IPS-18a (cell line): ENCODE data around the gene CEP72.

Experiments
- H3K27ac ChIP-seq: one replicate; pipeline ENCODE4 v1.5.1; 2013; ENCODE audit warnings: low read length
- H3K27me3 ChIP-seq: one replicate; pipeline ENCODE4 v1.6.1; 2013; ENCODE audit warnings: mild to moderate bottlenecking, low read length; ENCODE audit not compliant: control insufficient read depth, insufficient read depth
- H3K36me3 ChIP-seq: one replicate; pipeline ENCODE4 v1.6.1; 2013; ENCODE audit warnings: low read depth, low read length; ENCODE audit not compliant: control insufficient read depth
- H3K4me1 ChIP-seq: one replicate; pipeline ENCODE4 v1.6.1; 2013; ENCODE audit warnings: low read depth, low read length; ENCODE audit not compliant: control insufficient read depth
- H3K4me3 ChIP-seq: one replicate; pipeline ENCODE4 v1.5.1; 2013; ENCODE audit warnings: low read length
- H3K9ac ChIP-seq: one replicate; pipeline ENCODE4 v1.6.1; 2013; ENCODE audit warnings: mild to moderate bottlenecking, low read length, moderate library complexity
- H3K9me3 ChIP-seq: one replicate; pipeline ENCODE4 v1.6.1; 2013; ENCODE audit warnings: low read depth, low read length; ENCODE audit not compliant: control insufficient read depth

CEP72 gene

DNA sequence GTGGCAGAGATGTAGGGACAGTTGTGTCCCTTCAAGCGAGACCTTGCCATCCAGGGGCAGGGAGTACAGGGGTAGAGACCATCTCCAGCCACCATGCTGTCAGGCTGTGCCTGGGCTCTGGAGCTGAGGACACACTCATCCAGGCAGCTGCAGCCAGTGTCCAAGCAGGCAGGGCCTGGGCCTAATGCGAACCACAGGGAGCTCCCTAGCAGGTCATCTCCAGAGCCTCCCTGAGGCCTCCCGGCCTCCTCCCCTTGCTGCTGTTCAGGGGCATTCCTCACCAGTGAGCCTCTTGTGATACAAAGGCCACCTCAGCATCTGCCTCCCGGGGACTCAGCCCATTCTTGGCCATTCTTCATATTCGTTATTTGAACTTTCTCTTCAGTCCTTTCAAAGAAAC, 46.0 kb downstream of the CEP72 start:
- no peaks in the 10 kb centered on the region for H3K4me1 ChIP-seq
- no peak overlapping the region for H3K4me3 ChIP-seq
- H3K9me3 ChIP-seq, result no peaks in the 10 kb centered on the region
- H3K36me3 ChIP-seq, result peaks cover 47% of the 10 kb centered on the region
- no peaks in the 10 kb centered on the region for H3K27me3 ChIP-seq
- no peak overlapping the region for H3K9ac ChIP-seq
- no peak overlapping the region for H3K27ac ChIP-seq

DNA sequence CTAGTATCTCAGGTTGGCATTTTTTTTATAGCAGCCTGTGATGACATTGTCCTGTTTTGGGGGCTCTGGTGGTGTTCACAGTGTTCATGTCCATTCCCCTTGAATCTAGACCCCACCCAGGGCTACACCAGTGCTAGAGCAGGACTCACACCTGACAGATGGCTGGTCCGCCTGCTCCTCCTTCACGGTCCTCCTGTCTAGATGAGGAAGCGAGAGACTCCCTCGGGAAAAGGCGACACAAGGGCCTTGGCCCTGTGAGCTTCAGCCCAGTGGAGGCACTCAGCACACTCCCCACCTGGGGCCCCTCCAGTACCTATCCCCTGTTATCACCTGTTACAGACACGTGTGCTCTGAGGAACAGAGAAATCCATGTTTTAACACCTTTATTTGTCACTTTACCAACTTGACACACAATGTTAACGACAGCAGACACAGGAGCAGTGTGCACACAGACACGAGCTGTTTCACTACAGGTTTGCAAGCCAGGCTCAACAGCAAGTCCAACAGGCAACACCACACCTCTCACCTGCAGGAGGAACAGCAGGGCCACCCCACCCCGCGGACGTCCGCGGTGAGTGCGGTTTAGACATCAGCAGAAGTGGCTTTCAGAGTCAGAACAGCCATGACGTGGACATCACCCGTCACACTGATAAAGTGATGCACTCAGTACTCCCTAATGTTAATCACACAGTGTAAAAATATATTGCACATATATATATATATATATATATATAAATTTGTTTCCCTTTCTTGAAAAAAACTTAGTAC, 47.5 kb downstream of the CEP72 start:
- Histone ChIP-seq H3K4me1 (no peaks in the 10 kb centered on the region), H3K4me3 (no peak overlapping the region), H3K9ac (no peak overlapping the region), H3K27me3 (no peaks in the 10 kb centered on the region), H3K36me3 (peaks cover 44% of the 10 kb centered on the region), H3K27ac (no peak overlapping the region), H3K9me3 (no peaks in the 10 kb centered on the region)

- H3K27me3 ChIP-seq, result no peaks in the 10 kb centered on the region
- no peak overlapping the region for H3K4me3 ChIP-seq
- H3K9me3 ChIP-seq, result no peaks in the 10 kb centered on the region
- no peak overlapping the region for H3K9ac ChIP-seq
- H3K27ac ChIP-seq, result no peak overlapping the region
- H3K4me1 ChIP-seq, result no peaks in the 10 kb centered on the region
- peaks cover 43% of the 10 kb centered on the region for H3K36me3 ChIP-seq
Observed at GRCh38 chr5:660491-661030, 48.4 kb downstream of the CEP72 start.

DNA sequence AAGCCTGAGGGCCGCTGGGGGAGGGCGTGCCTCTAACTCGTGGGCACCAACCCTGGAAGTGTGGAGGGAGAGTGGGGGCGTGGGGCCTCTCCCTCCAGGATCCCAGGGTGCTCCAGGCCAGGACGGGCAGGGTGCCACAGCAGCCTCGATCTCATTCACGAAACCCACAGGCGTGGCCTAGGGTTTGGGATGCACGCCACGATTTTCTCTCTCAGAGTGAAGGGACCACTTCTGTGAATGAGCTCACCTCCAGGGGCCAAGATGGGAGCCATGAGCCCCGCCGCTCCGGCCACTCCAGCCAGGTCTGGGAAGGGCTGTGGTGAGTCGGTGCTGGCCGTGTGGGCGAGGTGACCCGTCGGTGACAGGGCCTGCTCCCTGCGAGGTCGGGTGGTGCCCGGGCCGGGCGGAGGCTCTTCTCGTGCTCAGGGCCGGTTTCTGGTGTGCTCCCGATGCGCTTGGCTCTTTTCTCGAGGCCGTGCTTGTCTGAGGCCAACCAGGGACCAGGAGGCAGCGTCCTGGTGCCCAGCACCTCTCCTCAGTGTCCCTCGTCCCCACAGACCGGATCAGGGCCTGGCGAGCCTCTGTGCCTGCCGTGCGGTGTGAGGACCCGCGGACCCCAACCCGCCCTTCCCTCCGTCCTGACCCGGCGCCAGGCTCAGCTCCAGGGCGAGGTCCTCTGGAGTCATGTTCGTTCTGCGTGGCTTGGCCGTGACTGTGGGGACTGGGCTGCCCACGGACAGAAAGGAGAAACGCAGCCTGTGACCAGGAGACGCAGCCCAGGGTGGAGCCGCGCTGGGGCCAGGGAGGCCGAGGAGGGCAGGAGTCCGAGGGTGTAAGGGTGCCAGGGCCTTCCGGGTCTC, 50.0 kb downstream of the CEP72 start:
- no peak overlapping the region for H3K9ac ChIP-seq
- H3K4me3 ChIP-seq, result no peak overlapping the region
- H3K9me3 ChIP-seq, result no peaks in the 10 kb centered on the region
- peaks cover 31% of the 10 kb centered on the region for H3K36me3 ChIP-seq
- no peaks in the 10 kb centered on the region for H3K27me3 ChIP-seq
- H3K4me1 ChIP-seq, result no peaks in the 10 kb centered on the region
- no peak overlapping the region for H3K27ac ChIP-seq

GRCh38 chr5:662751-663435, 50.8 kb downstream of the CEP72 start:
- no peaks in the 10 kb centered on the region for H3K9me3 ChIP-seq
- H3K4me3 ChIP-seq, result no peak overlapping the region
- peaks cover 23% of the 10 kb centered on the region for H3K36me3 ChIP-seq
- H3K4me1 ChIP-seq, result no peaks in the 10 kb centered on the region
- no peaks in the 10 kb centered on the region for H3K27me3 ChIP-seq
- H3K27ac ChIP-seq, result no peak overlapping the region
- H3K9ac ChIP-seq, result no peak overlapping the region

DNA sequence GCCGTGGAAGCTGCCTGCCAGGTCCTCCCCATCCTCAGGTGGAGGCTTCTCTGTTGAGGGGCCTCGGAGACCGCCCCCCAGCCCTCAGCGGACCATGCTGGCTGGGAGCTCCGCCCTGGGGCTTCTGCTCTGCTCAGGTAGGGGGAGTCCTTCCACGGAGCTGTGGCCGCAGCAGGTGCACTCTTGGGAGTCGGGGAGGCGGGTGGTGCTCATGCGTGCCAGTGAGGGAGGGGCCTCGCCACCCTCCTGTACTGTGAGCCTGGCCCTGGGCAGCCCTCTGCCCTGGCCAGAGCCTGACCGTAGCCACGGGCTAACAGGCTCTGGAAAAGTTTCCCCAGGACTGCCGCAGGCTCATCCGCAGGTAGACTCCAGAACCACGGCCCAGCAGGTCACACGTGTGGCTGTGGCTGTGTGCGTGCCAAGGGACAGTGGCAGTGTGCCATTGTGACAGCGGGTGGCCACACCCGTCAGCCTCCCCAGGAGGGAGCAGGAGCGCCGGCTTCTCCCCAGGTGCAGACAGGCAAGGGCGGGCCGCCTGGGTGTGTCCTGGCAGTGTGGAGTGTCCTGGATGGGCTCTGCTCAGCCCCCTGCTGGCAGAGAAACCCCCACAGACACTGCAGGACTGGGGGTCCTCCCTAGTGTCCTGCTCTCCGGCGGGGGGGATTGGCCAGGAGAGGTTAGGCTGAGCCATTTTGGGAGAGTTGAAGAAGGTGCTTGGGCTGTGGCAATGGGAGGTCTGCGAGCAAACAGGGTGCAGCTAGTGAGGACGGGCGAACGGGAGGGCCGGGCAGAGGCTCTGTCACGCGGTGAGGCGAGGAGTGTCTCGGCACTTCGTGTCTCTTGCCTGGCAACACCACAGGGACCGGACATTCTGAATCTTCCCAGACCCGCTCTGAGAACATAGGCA, 51.5 kb downstream of the CEP72 start:
- H3K36me3 ChIP-seq, result peaks cover 19% of the 10 kb centered on the region
- no peaks in the 10 kb centered on the region for H3K4me1 ChIP-seq
- no peak overlapping the region for H3K4me3 ChIP-seq
- H3K9ac ChIP-seq, result no peak overlapping the region
- H3K27me3 ChIP-seq, result no peaks in the 10 kb centered on the region
- no peaks in the 10 kb centered on the region for H3K9me3 ChIP-seq
- no peak overlapping the region for H3K27ac ChIP-seq

- no peak overlapping the region for H3K27ac ChIP-seq
- H3K36me3 ChIP-seq, result peaks cover 15% of the 10 kb centered on the region
- H3K9me3 ChIP-seq, result no peaks in the 10 kb centered on the region
- no peak overlapping the region for H3K4me3 ChIP-seq
- H3K4me1 ChIP-seq, result no peaks in the 10 kb centered on the region
- H3K9ac ChIP-seq, result no peak overlapping the region
- H3K27me3 ChIP-seq, result no peaks in the 10 kb centered on the region
Observed at GRCh38 chr5:664343-664993, 52.3 kb downstream of the CEP72 start.

- Histone ChIP-seq H3K27me3 (no peaks in the 10 kb centered on the region), H3K27ac (no peak overlapping the region), H3K9ac (no peak overlapping the region), H3K4me1 (no peaks in the 10 kb centered on the region), H3K9me3 (no peaks in the 10 kb centered on the region), H3K36me3 (peaks cover 10% of the 10 kb centered on the region), H3K4me3 (no peak overlapping the region)
Observed at GRCh38 chr5:664994-665360, 52.8 kb downstream of the CEP72 start.

DNA sequence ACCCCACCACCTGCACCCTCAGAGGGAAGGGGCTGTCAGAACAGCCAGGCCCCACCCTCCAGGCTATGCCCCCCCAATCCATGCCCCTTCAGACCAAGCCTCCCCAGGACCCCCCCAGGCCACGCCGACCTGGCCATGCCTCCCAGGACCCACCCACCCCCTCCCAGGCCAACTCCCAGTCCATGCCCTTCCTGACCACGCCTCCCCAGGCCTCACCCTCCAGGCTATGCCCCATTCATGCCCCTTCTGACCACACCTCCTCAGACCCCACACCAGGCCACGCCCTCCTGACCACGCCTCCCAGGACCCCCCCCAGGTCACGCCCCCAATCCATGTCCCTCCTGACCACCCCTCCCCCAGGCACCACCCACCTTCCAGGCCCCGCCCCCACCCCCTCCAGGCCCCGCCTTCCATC, 53.4 kb downstream of the CEP72 start:
- no peak overlapping the region for H3K27ac ChIP-seq
- H3K9ac ChIP-seq, result no peak overlapping the region
- no peak overlapping the region for H3K4me3 ChIP-seq
- H3K9me3 ChIP-seq, result no peaks in the 10 kb centered on the region
- peaks cover 6% of the 10 kb centered on the region for H3K36me3 ChIP-seq
- no peaks in the 10 kb centered on the region for H3K4me1 ChIP-seq
- H3K27me3 ChIP-seq, result no peaks in the 10 kb centered on the region

DNA sequence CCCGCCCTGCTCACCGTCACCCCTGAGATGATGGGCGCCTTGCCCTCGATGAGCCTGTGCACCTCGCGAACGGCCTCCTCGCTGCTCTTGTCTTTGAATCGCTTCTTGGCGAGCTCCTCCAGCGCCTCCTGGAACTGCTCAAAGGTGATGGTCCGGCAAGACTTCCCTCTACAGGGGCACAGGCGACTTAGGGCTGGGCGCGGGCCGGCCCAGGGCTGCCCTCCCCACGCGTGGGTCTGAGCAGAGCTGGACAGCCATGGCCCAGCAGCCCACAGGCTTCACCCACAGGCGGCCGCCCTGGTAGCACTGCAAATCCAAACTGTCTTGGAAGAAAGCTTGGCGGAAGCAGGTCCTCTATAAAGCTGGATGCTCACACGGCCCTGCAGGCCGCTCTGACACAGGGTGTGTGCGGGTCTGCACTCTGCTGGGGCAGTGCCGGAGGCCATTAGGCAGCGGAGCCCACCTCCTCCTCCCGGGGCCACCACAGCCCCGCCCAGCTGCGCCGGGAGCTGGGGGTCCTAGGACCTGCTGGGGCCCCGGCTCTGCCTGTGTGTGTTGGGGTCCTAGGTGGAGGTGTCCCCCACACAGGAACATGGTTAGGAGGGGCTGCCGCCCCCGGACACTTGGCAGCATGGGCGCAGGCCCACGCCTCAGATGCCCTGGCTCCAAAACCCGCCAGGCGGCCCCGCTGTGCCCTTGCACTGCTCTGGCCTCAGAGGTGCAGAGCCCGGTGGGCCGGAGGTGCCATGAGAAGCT, 54.0 kb downstream of the CEP72 start:
- H3K4me3 ChIP-seq, result no peak overlapping the region
- no peak overlapping the region for H3K9ac ChIP-seq
- no peaks in the 10 kb centered on the region for H3K9me3 ChIP-seq
- H3K36me3 ChIP-seq, result peaks cover 2% of the 10 kb centered on the region
- no peaks in the 10 kb centered on the region for H3K27me3 ChIP-seq
- no peak overlapping the region for H3K27ac ChIP-seq
- no peaks in the 10 kb centered on the region for H3K4me1 ChIP-seq
